Mesendoderm (in vitro differentiated cells): ENCODE measurements around the gene NEK8.

Source experiments
- DNase-seq: peaks from one replicate; pipeline ENCODE4 v3.0.0; 2013
- H2AK5ac ChIP-seq: 2 replicates; pipeline ENCODE4 v1.6.1; 2013; ENCODE audit warnings: low read length, inconsistent platforms
- H2BK120ac ChIP-seq: 2 replicates; pipeline ENCODE4 v1.6.1; 2013; ENCODE audit warnings: low read depth, mild to moderate bottlenecking, low read length, moderate library complexity, mixed read lengths
- H2BK15ac ChIP-seq: replicated peaks from 2 replicates; pipeline ENCODE4 v1.6.1; 2013; ENCODE audit warnings: low read depth, mild to moderate bottlenecking, moderate library complexity
- H2BK5ac ChIP-seq: 2 replicates; pipeline ENCODE4 v1.6.1; 2013; ENCODE audit warnings: low read length, inconsistent platforms
- H3K18ac ChIP-seq: 2 replicates; pipeline ENCODE4 v1.6.1; 2013; ENCODE audit warnings: mild to moderate bottlenecking, low read length, mixed read lengths
- H3K23ac ChIP-seq: one replicate; pipeline ENCODE4 v1.6.1; 2013; ENCODE audit warnings: low read length
- H3K27ac ChIP-seq: 2 replicates; pipeline ENCODE4 v1.5.1; 2013; ENCODE audit warnings: low read depth, mild to moderate bottlenecking, inconsistent platforms, low read length, moderate library complexity
- H3K27me3 ChIP-seq: 2 replicates; pipeline ENCODE4 v1.6.1; 2013; ENCODE audit warnings: low read length, control low read depth, mild to moderate bottlenecking, inconsistent platforms; ENCODE audit not compliant: insufficient read depth, poor library complexity
- H3K36me3 ChIP-seq: 2 replicates; pipeline ENCODE4 v1.6.1; 2013; ENCODE audit warnings: low read length, inconsistent platforms; ENCODE audit not compliant: control insufficient read depth, insufficient read depth
- H3K4ac ChIP-seq: one replicate; pipeline ENCODE4 v1.6.1; 2013; ENCODE audit warnings: low read depth, mild to moderate bottlenecking, low read length, moderate library complexity
- H3K4me1 ChIP-seq: 2 replicates; pipeline ENCODE4 v1.6.1; 2013; ENCODE audit warnings: low read depth, low read length, inconsistent platforms; ENCODE audit not compliant: control insufficient read depth
- H3K4me2 ChIP-seq: 2 replicates; pipeline ENCODE4 v1.6.1; 2013; ENCODE audit warnings: low read length
- H3K4me3 ChIP-seq: 2 replicates; pipeline ENCODE4 v1.5.1; 2013; ENCODE audit warnings: mild to moderate bottlenecking, low read length
- H3K56ac ChIP-seq: one replicate; pipeline ENCODE4 v1.6.1; 2013; ENCODE audit warnings: low read length
- H3K79me1 ChIP-seq: 2 replicates; pipeline ENCODE4 v1.6.1; 2013; ENCODE audit warnings: low read length, inconsistent platforms
- H3K79me2 ChIP-seq: 2 replicates; pipeline ENCODE4 v1.6.1; 2013; ENCODE audit warnings: mild to moderate bottlenecking, low read length; ENCODE audit not compliant: control insufficient read depth, insufficient read depth
- H3K9ac ChIP-seq: 2 replicates; pipeline ENCODE4 v1.6.1; 2013; ENCODE audit warnings: low read length, inconsistent platforms
- H4K5ac ChIP-seq: one replicate; pipeline ENCODE4 v1.6.1; 2013; ENCODE audit warnings: low read length
- H4K8ac ChIP-seq: one replicate; pipeline ENCODE4 v1.6.1; 2013; ENCODE audit warnings: low read depth, mild to moderate bottlenecking, control low read depth, low read length, moderate library complexity
- WGBS: extraction: QIAGEN DNeasy Blood & Tissue Kit; methylation state at CpG from one replicate; pipeline ENCODE4 v1.1.7; 2013; ENCODE audit warnings: low lambda C conversion rate, missing lambda C conversion rate; ENCODE audit not compliant: insufficient coverage; ENCODE audit errors: extremely low coverage; 5-methylcytosine and 5-hydroxymethylcytosine counted together

The NEK8 gene

GRCh38 chr17:28711723-28712031 lies 16.9 kb upstream of the NEK8 start, which contains the start of gene PROCA1:
Gene PROCA1, minus strand, starts transcription at chr17:28711888. Its CDS starts 228 bp downstream, at chr17:28711660.
- Histone ChIP-seq H3K4me2 (peak within 1 kb of the TSS; percentile 52), H3K4me3 (peak within 1 kb of the TSS; percentile 61), H2BK5ac (peak within 1 kb of the TSS; percentile 88), H3K79me2 (peaks cover 16% of the 10 kb centered on the region), H3K9ac (peak within 1 kb of the TSS; percentile 83), H3K27me3 (no peaks in the 10 kb centered on the region), H4K8ac (no peak within 1 kb of the TSS), H2AK5ac (peak within 1 kb of the TSS; percentile 97), H2BK15ac (no peak within 1 kb of the TSS), H4K5ac (no peak within 1 kb of the TSS), H3K18ac (peak within 1 kb of the TSS; percentile 69), H2BK120ac (no peak within 1 kb of the TSS), H3K23ac (no peak within 1 kb of the TSS), H3K79me1 (peaks cover 23% of the 10 kb centered on the region), H3K27ac (peak within 1 kb of the TSS; percentile 97), H3K36me3 (peaks cover 11% of the 10 kb centered on the region), H3K56ac (peak within 1 kb of the TSS; percentile 96), H3K4me1 (peaks cover 6% of the 10 kb centered on the region), H3K4ac (peak within 1 kb of the TSS; percentile 76)
- no CpG with 5 or more reads among the region's 20 CpGs for WGBS
- DNase-seq = peak; percentile 90

DNA sequence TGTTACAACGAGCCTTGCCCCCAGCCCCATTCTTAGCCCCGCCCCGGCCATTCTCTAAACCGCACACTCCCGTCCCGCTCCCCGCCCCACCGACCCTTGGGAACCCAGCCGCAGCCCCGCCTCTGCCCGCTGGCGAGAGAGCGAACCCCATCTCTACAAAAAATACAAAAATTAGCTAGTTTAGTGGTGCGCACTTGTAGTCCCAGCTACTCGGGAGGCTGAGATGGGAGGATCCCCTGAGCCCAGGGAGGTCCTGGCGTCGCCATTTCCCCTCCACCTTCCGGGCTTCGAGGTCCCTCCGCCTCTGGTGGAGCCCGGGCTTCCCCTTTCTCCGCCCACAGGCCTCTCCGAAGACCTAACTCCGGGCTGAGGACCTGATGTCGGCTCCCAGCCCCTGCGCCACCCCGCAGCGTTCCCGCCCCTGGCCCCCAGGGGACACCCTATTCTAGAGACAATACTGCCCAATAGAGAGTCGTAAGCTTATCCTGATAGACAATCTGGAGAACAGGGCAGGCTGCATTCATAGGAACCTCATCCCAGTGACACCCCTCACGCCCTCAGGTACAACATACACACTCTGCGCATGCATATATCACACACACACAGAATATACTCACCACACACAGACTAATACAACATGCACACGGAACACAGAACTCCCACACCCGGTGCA lies 16.4 kb upstream of the NEK8 start:
- peaks cover 6% of the 10 kb centered on the region for H3K4me1 ChIP-seq
- no peak overlapping the region for H2AK5ac ChIP-seq
- H3K27me3 ChIP-seq = no peaks in the 10 kb centered on the region
- no peak overlapping the region for H2BK120ac ChIP-seq
- no peak overlapping the region for H4K5ac ChIP-seq
- H3K4me3 ChIP-seq = peak overlapping the region; percentile 7
- WGBS = no CpG with 5 or more reads among the region's 34 CpGs
- peak overlapping the region; percentile 34 for H3K18ac ChIP-seq
- peak overlapping the region; percentile 41 for H3K4ac ChIP-seq
- H4K8ac ChIP-seq = no peak overlapping the region
- H2BK5ac ChIP-seq = no peak overlapping the region
- H3K79me1 ChIP-seq = peaks cover 23% of the 10 kb centered on the region
- H3K56ac ChIP-seq = peak overlapping the region; percentile 87
- peak; percentile 81 for DNase-seq
- no peak overlapping the region for H3K23ac ChIP-seq
- peaks cover 11% of the 10 kb centered on the region for H3K36me3 ChIP-seq
- peak overlapping the region; percentile 97 for H3K27ac ChIP-seq
- peak overlapping the region; percentile 82 for H3K9ac ChIP-seq
- no peak overlapping the region for H2BK15ac ChIP-seq
- H3K79me2 ChIP-seq = peaks cover 21% of the 10 kb centered on the region
- peak overlapping the region; percentile 34 for H3K4me2 ChIP-seq

DNA sequence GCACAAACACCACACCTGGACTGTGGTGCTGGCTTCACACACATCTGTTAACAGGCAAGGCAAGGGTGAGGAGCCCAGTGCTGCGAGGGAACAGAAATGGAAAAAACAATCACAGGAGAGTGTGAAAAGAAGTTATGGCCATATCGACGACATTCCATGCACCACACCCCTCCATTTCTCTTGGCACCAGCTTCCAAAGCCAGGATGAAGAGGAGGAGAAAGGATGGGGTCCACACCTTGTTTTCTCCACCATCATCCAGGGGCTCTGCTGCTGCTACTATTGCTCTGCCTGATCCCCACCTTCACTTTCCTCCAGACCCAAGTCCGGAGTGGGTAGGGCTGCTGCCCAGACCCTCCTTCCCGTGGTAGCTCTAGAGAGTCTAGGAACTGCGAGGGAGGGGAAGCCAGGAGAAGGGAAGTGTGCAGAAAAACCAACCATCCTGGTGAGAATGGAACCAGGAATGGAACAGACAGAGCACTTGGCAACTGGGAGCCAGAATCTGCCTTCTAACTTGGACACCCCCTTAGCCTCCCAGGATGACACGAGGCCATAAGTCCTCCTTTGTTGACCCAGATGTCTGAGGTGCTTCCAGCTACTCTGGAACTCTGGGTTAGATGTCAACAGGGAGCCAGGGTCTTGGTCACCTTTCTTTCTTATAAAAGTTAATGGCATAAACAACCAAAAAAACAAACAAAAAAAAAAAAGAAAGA lies 15.7 kb upstream of the NEK8 start:
- H4K8ac ChIP-seq = no peak overlapping the region
- H3K79me2 ChIP-seq = peaks cover 23% of the 10 kb centered on the region
- H3K4me1 ChIP-seq = peaks cover 6% of the 10 kb centered on the region
- H3K36me3 ChIP-seq = peaks cover 11% of the 10 kb centered on the region
- peak overlapping the region; percentile 82 for H3K9ac ChIP-seq
- H3K27ac ChIP-seq = peak overlapping the region; percentile 6
- H3K56ac ChIP-seq = peak overlapping the region; percentile 87
- DNase-seq = no peak
- H3K4ac ChIP-seq = no peak overlapping the region
- no peak overlapping the region for H2BK120ac ChIP-seq
- H3K4me3 ChIP-seq = no peak overlapping the region
- H3K23ac ChIP-seq = no peak overlapping the region
- H3K18ac ChIP-seq = no peak overlapping the region
- H3K27me3 ChIP-seq = no peaks in the 10 kb centered on the region
- H3K4me2 ChIP-seq = peak overlapping the region; percentile 0
- no peak overlapping the region for H2BK5ac ChIP-seq
- peak overlapping the region; percentile 46 for H2AK5ac ChIP-seq
- WGBS = no CpG with 5 or more reads among the region's 7 CpGs
- H3K79me1 ChIP-seq = peaks cover 23% of the 10 kb centered on the region
- H2BK15ac ChIP-seq = no peak overlapping the region
- no peak overlapping the region for H4K5ac ChIP-seq

DNA sequence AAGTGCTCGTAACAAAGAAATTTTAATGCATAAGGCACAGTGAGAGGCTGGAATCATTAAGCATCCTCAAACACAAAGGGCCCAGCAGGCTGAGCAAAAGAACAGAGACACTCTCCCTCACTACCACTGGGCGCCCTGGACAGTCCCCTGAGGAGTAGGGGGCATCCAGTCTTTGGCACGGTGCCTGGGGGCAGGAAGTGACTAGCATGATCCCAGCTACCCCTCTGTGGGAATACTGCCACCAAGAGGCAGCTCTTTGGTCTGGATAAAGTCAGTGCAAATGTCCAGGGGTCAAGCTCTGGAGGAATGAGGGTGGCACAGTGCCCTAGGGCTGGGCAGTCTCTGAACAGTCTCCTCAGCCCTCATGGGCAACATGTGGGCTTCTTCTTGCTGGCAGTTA lies 14.3 kb upstream of the NEK8 start:
- Histone ChIP-seq H2BK5ac (no peak overlapping the region), H3K79me2 (peaks cover 23% of the 10 kb centered on the region)

GRCh38 chr17:28715217-28715616 lies 13.4 kb upstream of the NEK8 start:
- Histone ChIP-seq H3K36me3 (peaks cover 11% of the 10 kb centered on the region), H4K5ac (no peak overlapping the region), H2BK120ac (no peak overlapping the region), H3K4me3 (no peak overlapping the region), H3K9ac (peak overlapping the region; percentile 17), H3K56ac (peak overlapping the region; percentile 38), H2BK5ac (no peak overlapping the region), H3K4me2 (no peak overlapping the region), H3K79me1 (peaks cover 20% of the 10 kb centered on the region), H2AK5ac (no peak overlapping the region), H3K18ac (no peak overlapping the region), H3K27ac (no peak overlapping the region), H3K23ac (no peak overlapping the region), H3K4me1 (peaks cover 8% of the 10 kb centered on the region), H2BK15ac (no peak overlapping the region), H4K8ac (no peak overlapping the region), H3K79me2 (peaks cover 25% of the 10 kb centered on the region), H3K27me3 (no peaks in the 10 kb centered on the region), H3K4ac (no peak overlapping the region)
- no peak for DNase-seq
- no CpG with 5 or more reads among the region's 2 CpGs for WGBS

More for the DNA sequence above, 14.3 kb upstream of the NEK8 start:
- Histone ChIP-seq H3K4me2 (no peak overlapping the region), H2AK5ac (no peak overlapping the region), H2BK15ac (no peak overlapping the region), H3K36me3 (peaks cover 11% of the 10 kb centered on the region), H3K9ac (no peak overlapping the region), H3K27me3 (no peaks in the 10 kb centered on the region), H4K8ac (no peak overlapping the region), H3K4ac (no peak overlapping the region), H3K27ac (no peak overlapping the region), H3K4me3 (no peak overlapping the region), H3K56ac (no peak overlapping the region), H3K79me1 (peaks cover 23% of the 10 kb centered on the region), H3K18ac (no peak overlapping the region), H2BK120ac (no peak overlapping the region), H4K5ac (no peak overlapping the region), H3K23ac (no peak overlapping the region), H3K4me1 (peaks cover 8% of the 10 kb centered on the region)
- WGBS = no CpG with 5 or more reads among the region's 3 CpGs
- no peak for DNase-seq
